GM12892 (cell line): Measurements from ENCODE around the gene SVEP1.

Experiments
- POLR2A ChIP-seq: IDR thresholded peaks from 2 replicates; pipeline ENCODE4 v1.6.1; 2011; ENCODE audit warnings: low read depth, low read length, control low read depth
- POLR2AphosphoS5 ChIP-seq: IDR thresholded peaks from 2 replicates; pipeline ENCODE4 v1.6.1; 2011; ENCODE audit warnings: low read depth, low read length, control low read depth
- TAF1 ChIP-seq: IDR thresholded peaks from 2 replicates; pipeline ENCODE4 v1.6.1; 2011; ENCODE audit warnings: low read depth, mild to moderate bottlenecking, control low read depth, low read length, borderline replicate concordance

GRCh38 chr9:110370315-110370714 lies 209.2 kb downstream of the SVEP1 start:
- TF ChIP-seq POLR2A = no peak
- no peak for TF ChIP-seq TAF1
- TF ChIP-seq POLR2AphosphoS5 = no peak
